Activated CD4-positive, CD25-positive, alpha-beta regulatory T cell treated with anti-CD3 and anti-CD28 coated beads, Interleukin-2, amount 50 U/mL, for 72 hours (primary cell): ENCODE data around the gene PDZD7.
"Not testable (repeated sequence)": the region's sequence is repeated elsewhere in the genome, so short reads cannot be mapped to it uniquely, and the experiment has no call there.

Source experiments
- DNase-seq: peaks from one replicate; pipeline ENCODE4 v3.0.0; 2021

PDZD7 gene

GRCh38 chr10:101038484-101038883, 7.6 kb upstream of the PDZD7 start:
- DNase-seq = no peak

- no peak for DNase-seq
Measured at GRCh38 chr10:101036726-101037125, 5.8 kb upstream of the PDZD7 start.

GRCh38 chr10:101035916-101036702, 5.2 kb upstream of the PDZD7 start:
- no peak for DNase-seq

GRCh38 chr10:101035314-101035713, 4.4 kb upstream of the PDZD7 start:
- DNase-seq = no peak

- not testable (repeated sequence) for DNase-seq
Measured at GRCh38 chr10:101034404-101034803, 3.5 kb upstream of the PDZD7 start.

GRCh38 chr10:101033276-101033675, 2.3 kb upstream of the PDZD7 start:
- no peak for DNase-seq

GRCh38 chr10:101032637-101033224, 1.8 kb upstream of the PDZD7 start:
- DNase-seq = no peak

- peak; percentile 67 for DNase-seq
Measured at GRCh38 chr10:101031796-101032636, 1.1 kb upstream of the PDZD7 start.

GRCh38 chr10:101030496-101031127, 317 bp downstream of the PDZD7 start:
- DNase-seq = no peak

GRCh38 chr10:101029520-101030295, 1.2 kb downstream of the PDZD7 start:
- DNase-seq = no peak

- DNase-seq = no peak
Measured at GRCh38 chr10:101028446-101029337, 2.2 kb downstream of the PDZD7 start.

GRCh38 chr10:101027106-101027720, 3.7 kb downstream of the PDZD7 start:
- DNase-seq = no peak

GRCh38 chr10:101022967-101023705, 7.8 kb downstream of the PDZD7 start:
- DNase-seq = peak; percentile 23

- no peak for DNase-seq
Measured at GRCh38 chr10:101021692-101022251, 9.2 kb downstream of the PDZD7 start.

- DNase-seq = no peak
Measured at GRCh38 chr10:101021239-101021638, 9.7 kb downstream of the PDZD7 start.

- no peak for DNase-seq
Measured at GRCh38 chr10:101020427-101021075, 10.4 kb downstream of the PDZD7 start.

GRCh38 chr10:101019440-101019703, 11.6 kb downstream of the PDZD7 start:
- no peak for DNase-seq

GRCh38 chr10:101018600-101019439, 12.1 kb downstream of the PDZD7 start:
- DNase-seq = peak; percentile 80
